ENCODE results near the gene ATRAID. TPM values are rescaled to one million over a fixed set of nuclear protein-coding genes. Genes with fewer than 3 reads are reported as not detected.
"Not testable (repeated sequence)": the region's sequence is repeated elsewhere in the genome, so short reads cannot be mapped to it uniquely, and the experiment has no call there.

ATRAID gene
- polyA plus RNA-seq, 3 donors: 120 to 298 (median 287) TPM

- H3K27ac Mint-ChIP-seq; H3K27me3 Mint-ChIP-seq (ENCODE audit: low read depth in 3 of 3); H3K4me2 ChIP-seq (replicated peaks; ENCODE audit: extremely low read depth, low read length, poor library complexity, severe bottlenecking); H4K20me1 ChIP-seq (ENCODE audit: insufficient read depth, low read length); H3K9me3 Mint-ChIP-seq; H3K4me3 ChIP-seq (replicated peaks in 1 of 3; ENCODE audit: low read depth in 2 of 3, low read length in 3 of 3); H2AFZ ChIP-seq (ENCODE audit: insufficient read depth, low read depth, low read length, poor library complexity, severe bottlenecking); H3K4me1 ChIP-seq (ENCODE audit: control insufficient read depth in 1 of 2, insufficient read depth in 2 of 2, low read length in 2 of 2); H3K4me1 Mint-ChIP-seq; DNase-seq; H3K79me2 ChIP-seq (ENCODE audit: insufficient read depth, low read length); H3K9ac ChIP-seq (ENCODE audit: insufficient read depth, low read length, poor library complexity, severe bottlenecking); intact Hi-C loops (cut with micrococcal nuclease); H3K27ac ChIP-seq (ENCODE audit: low read depth in 1 of 2, low read length in 2 of 2); H3K27me3 ChIP-seq (ENCODE audit: control insufficient read depth in 2 of 2, insufficient read depth in 2 of 2, low read length in 2 of 2); H3K4me3 Mint-ChIP-seq; H3K9me3 ChIP-seq (replicated peaks in 1 of 2; ENCODE audit: control insufficient read depth in 1 of 2, insufficient read depth in 1 of 2, low read length in 2 of 2): not testable (repeated sequence)
- whole genome bisulfite sequencing (ENCODE audit: insufficient coverage): no CpG with 5 or more reads among the region's 3 CpGs
- H3K36me3 ChIP-seq (replicated peaks in 1 of 2; ENCODE audit: control insufficient read depth in 1 of 2, insufficient read depth in 2 of 2, low read length in 2 of 2): peaks cover 24 to 29% of the 10 kb centered on the region in 2 donors
- H3K36me3 Mint-ChIP-seq: peaks cover 19 to 20% of the 10 kb centered on the region in 2 donors
Measured at GRCh38 chr2:27198068-27198467, 13.8 kb upstream of the ATRAID start.

DNA sequence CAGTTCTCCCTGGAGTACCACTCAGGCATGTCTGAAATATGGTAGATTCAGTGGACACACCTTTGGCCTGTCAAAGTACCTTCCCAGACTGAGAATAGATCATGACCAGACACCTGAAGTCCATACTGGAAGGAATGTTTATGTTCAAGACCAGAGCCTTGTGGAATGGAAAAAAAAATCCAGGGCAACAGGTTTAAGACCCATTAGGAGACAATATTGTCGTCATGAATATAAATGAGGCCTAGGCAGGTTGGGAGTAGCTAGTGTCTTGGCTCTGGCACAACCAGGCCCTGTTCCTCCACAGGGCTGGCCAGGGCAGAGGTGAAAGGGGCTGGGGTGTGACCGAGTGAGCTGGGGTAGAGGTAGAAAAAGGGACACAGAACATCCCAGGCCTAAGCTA, 13.2 kb upstream of the ATRAID start:
- Mint-ChIP-seq H3K9me3 (peaks cover 0 to 2% (median 0%) of the 10 kb centered on the region in 7 donors), H3K27ac (no peak overlapping the region), H3K4me3 (no peak overlapping the region)

More for the DNA sequence above, 13.2 kb upstream of the ATRAID start:
- Histone ChIP-seq H3K4me1 (ENCODE audit: control insufficient read depth in 1 of 2, insufficient read depth in 2 of 2, low read length in 2 of 2) (no peaks in the 10 kb centered on the region), H3K9ac (ENCODE audit: insufficient read depth, low read length, poor library complexity, severe bottlenecking) (no peak overlapping the region), H3K4me3 (replicated peaks in 1 of 3; ENCODE audit: low read depth in 2 of 3, low read length in 3 of 3) (no peak overlapping the region), H3K27ac (ENCODE audit: low read depth in 1 of 2, low read length in 2 of 2) (no peak overlapping the region), H3K79me2 (ENCODE audit: insufficient read depth, low read length) (no peaks in the 10 kb centered on the region), H4K20me1 (ENCODE audit: insufficient read depth, low read length) (no peaks in the 10 kb centered on the region), H3K27me3 (ENCODE audit: control insufficient read depth in 2 of 2, insufficient read depth in 2 of 2, low read length in 2 of 2) (no peaks in the 10 kb centered on the region), H3K4me2 (replicated peaks; ENCODE audit: extremely low read depth, low read length, poor library complexity, severe bottlenecking) (no peak overlapping the region), H3K36me3 (replicated peaks in 1 of 2; ENCODE audit: control insufficient read depth in 1 of 2, insufficient read depth in 2 of 2, low read length in 2 of 2) (peaks cover 29 to 34% of the 10 kb centered on the region in 2 donors), H3K9me3 (replicated peaks in 1 of 2; ENCODE audit: control insufficient read depth in 1 of 2, insufficient read depth in 1 of 2, low read length in 2 of 2) (no peaks in the 10 kb centered on the region), H2AFZ (ENCODE audit: insufficient read depth, low read depth, low read length, poor library complexity, severe bottlenecking) (no peak overlapping the region)
- TF ChIP-seq, protein P1, sequence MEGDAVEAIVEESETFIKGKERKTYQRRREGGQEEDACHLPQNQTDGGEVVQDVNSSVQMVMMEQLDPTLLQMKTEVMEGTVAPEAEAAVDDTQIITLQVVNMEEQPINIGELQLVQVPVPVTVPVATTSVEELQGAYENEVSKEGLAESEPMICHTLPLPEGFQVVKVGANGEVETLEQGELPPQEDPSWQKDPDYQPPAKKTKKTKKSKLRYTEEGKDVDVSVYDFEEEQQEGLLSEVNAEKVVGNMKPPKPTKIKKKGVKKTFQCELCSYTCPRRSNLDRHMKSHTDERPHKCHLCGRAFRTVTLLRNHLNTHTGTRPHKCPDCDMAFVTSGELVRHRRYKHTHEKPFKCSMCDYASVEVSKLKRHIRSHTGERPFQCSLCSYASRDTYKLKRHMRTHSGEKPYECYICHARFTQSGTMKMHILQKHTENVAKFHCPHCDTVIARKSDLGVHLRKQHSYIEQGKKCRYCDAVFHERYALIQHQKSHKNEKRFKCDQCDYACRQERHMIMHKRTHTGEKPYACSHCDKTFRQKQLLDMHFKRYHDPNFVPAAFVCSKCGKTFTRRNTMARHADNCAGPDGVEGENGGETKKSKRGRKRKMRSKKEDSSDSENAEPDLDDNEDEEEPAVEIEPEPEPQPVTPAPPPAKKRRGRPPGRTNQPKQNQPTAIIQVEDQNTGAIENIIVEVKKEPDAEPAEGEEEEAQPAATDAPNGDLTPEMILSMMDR (IDR thresholded peaks at IDR 0.05): no peak
- Mint-ChIP-seq H3K4me1 (no peaks in the 10 kb centered on the region), H3K36me3 (peaks cover 24 to 25% of the 10 kb centered on the region in 2 donors), H3K27me3 (ENCODE audit: low read depth in 3 of 3) (peaks cover 0 to 3% (median 0%) of the 10 kb centered on the region in 3 donors)
- 83% methylated on average over 2 of the region's 2 CpGs for WGBS (ENCODE audit: insufficient coverage)
- intact Hi-C loops (cut with micrococcal nuclease): no loop called here
- no peak for DNase-seq
